H1 (cell line): ENCODE results near the gene TLR5. TPM values are rescaled to one million over a fixed set of nuclear protein-coding genes. Genes with fewer than 3 reads are reported as not detected.

ENCODE experiments used
- CTCF ChIA-PET: fragments of 300-600 bp; sonication (Branson Sonifier 250); formaldehyde crosslinking; loops from one replicate; lab custom pipeline; 2021; ENCODE audit not compliant: partially characterized antibody; lab: Charles Lee
- POLR2A ChIA-PET: fragments of 300-600 bp; sonication (Branson Sonifier 250); formaldehyde crosslinking; loops from one replicate; lab custom pipeline; 2021; ENCODE audit warnings: inconsistent platforms; ENCODE audit not compliant: partially characterized antibody; lab: Charles Lee
- DNase-seq, 2 experiments: peaks; one replicate each; pipeline versions ENCODE4 v3.0.0 to v3.0.0-alpha.2; 2010 to 2022; ENCODE audit warnings: low spot score in 2 of 2, low read depth in 1 of 2, mixed read lengths in 1 of 2
- FAIRE-seq: peaks from 2 replicates; lab custom pipeline; 2011; peaks lifted over from hg19 to GRCh38; lab: Jason Lieb, UNC
- H2AFZ ChIP-seq: 2 replicates; pipeline ENCODE4 v1.8.1; 2012; ENCODE audit warnings: low read length, inconsistent platforms
- H2AK5ac ChIP-seq: 2 replicates; pipeline ENCODE4 v1.6.1; 2013; ENCODE audit warnings: low read depth, low read length
- H2BK120ac ChIP-seq: replicated peaks from 2 replicates; pipeline ENCODE3; 2013; ENCODE audit warnings: low read depth, low read length, inconsistent platforms
- H2BK12ac ChIP-seq: 2 replicates; pipeline ENCODE4 v1.6.1; 2013; ENCODE audit warnings: low read depth, low read length
- H2BK15ac ChIP-seq: 2 replicates; pipeline ENCODE4 v1.6.1; 2013; ENCODE audit warnings: low read length
- H2BK20ac ChIP-seq: 2 replicates; pipeline ENCODE4 v1.6.1; 2013; ENCODE audit warnings: low read length
- H2BK5ac ChIP-seq: 2 replicates; pipeline ENCODE4 v1.6.1; 2013; ENCODE audit warnings: low read depth, low read length
- H3K14ac ChIP-seq: 2 replicates; pipeline ENCODE4 v1.6.1; 2013; ENCODE audit warnings: inconsistent platforms; ENCODE audit not compliant: insufficient read length
- H3K18ac ChIP-seq: 2 replicates; pipeline ENCODE4 v1.6.1; 2013; ENCODE audit warnings: low read length; ENCODE audit errors: extremely low read depth
- H3K23ac ChIP-seq: 2 replicates; pipeline ENCODE4 v1.6.1; 2013; ENCODE audit warnings: inconsistent platforms; ENCODE audit not compliant: insufficient read length
- H3K23me2 ChIP-seq: 2 replicates; pipeline ENCODE4 v1.6.1; 2013; ENCODE audit warnings: low read depth, low read length
- H3K27ac ChIP-seq: 2 replicates; pipeline ENCODE4 v1.6.1; 2011; ENCODE audit warnings: low read depth, low read length, inconsistent platforms
- H3K27me3 ChIP-seq, 4 experiments: replicated peaks in 1 of 4; 1 replicate in 1 of 4; 2 replicates in 3 of 4; pipeline versions ENCODE4 v1.6.1 to v1.8.1; 2011 to 2013; ENCODE audit warnings: low read length in 3 of 4, mild to moderate bottlenecking in 3 of 4, inconsistent platforms in 2 of 4, mixed read lengths in 2 of 4, moderate library complexity in 1 of 4; ENCODE audit not compliant: control insufficient read depth in 3 of 4, insufficient read depth in 3 of 4; ENCODE audit errors: extremely low read depth in 1 of 4
- H3K36me3 ChIP-seq, 4 experiments: 2 replicates each; pipeline versions ENCODE4 v1.6.1 to v1.8.1; 2011 to 2013; ENCODE audit warnings: mild to moderate bottlenecking in 4 of 4, low read length in 3 of 4, moderate library complexity in 2 of 4, control low read depth in 1 of 4, inconsistent platforms in 1 of 4; ENCODE audit not compliant: insufficient read depth in 4 of 4, control insufficient read depth in 2 of 4
- H3K4ac ChIP-seq: replicated peaks from 2 replicates; pipeline ENCODE3; 2013; ENCODE audit warnings: low read length, low read depth, mixed read lengths, inconsistent platforms; ENCODE audit not compliant: insufficient read length
- H3K4me1 ChIP-seq, 4 experiments: replicated peaks in 1 of 4; 1 replicate in 1 of 4; 2 replicates in 3 of 4; pipeline versions ENCODE4 v1.6.1 to v1.8.1; 2011 to 2013; ENCODE audit warnings: low read length in 3 of 4, inconsistent platforms in 2 of 4, mixed read lengths in 1 of 4; ENCODE audit not compliant: insufficient read depth in 4 of 4, control insufficient read depth in 3 of 4
- H3K4me2 ChIP-seq, 2 experiments: 2 replicates each; pipeline versions ENCODE4 v1.6.1 to v1.8.1; 2011 to 2013; ENCODE audit warnings: low read depth in 2 of 2, low read length in 2 of 2, control low read depth in 1 of 2, inconsistent platforms in 1 of 2, mild to moderate bottlenecking in 1 of 2; ENCODE audit not compliant: insufficient read depth in 1 of 2
- H3K4me3 ChIP-seq, 4 experiments: fragments of 200-600, 300-600 bp in 1 of 4; sonication (generic), shearing (Covaris generic), sonication (Bioruptor Twin) in 1 of 4; 2 replicates each; pipeline versions ENCODE4 v1.5.1 to v1.8.1; 2011 to 2016; ENCODE audit warnings: low read length in 4 of 4, low read depth in 3 of 4, control low read depth in 2 of 4, inconsistent platforms in 2 of 4, mild to moderate bottlenecking in 2 of 4, mixed read lengths in 1 of 4, moderate library complexity in 1 of 4; ENCODE audit not compliant: insufficient read depth in 2 of 4; ENCODE audit errors: extremely low read depth in 1 of 4
- H3K56ac ChIP-seq: replicated peaks from 2 replicates; pipeline ENCODE3; 2013; ENCODE audit warnings: low read depth, mild to moderate bottlenecking, mixed read lengths, low read length, inconsistent platforms; ENCODE audit not compliant: insufficient read length
- H3K79me1 ChIP-seq: 2 replicates; pipeline ENCODE4 v1.6.1; 2013; ENCODE audit warnings: low read depth, low read length, control low read depth
- H3K79me2 ChIP-seq, 2 experiments: 2 replicates each; pipeline versions ENCODE4 v1.6.1 to v1.8.1; 2012 to 2013; ENCODE audit warnings: low read length in 2 of 2, mild to moderate bottlenecking in 2 of 2, inconsistent platforms in 1 of 2; ENCODE audit not compliant: insufficient read depth in 2 of 2, control insufficient read depth in 1 of 2
- H3K9ac ChIP-seq, 4 experiments: replicated peaks in 1 of 4; 1 replicate in 1 of 4; 2 replicates in 3 of 4; pipeline versions ENCODE4 v1.6.1 to v1.8.1; 2011 to 2013; ENCODE audit warnings: low read depth in 3 of 4, low read length in 3 of 4, control low read depth in 2 of 4, mild to moderate bottlenecking in 2 of 4, moderate library complexity in 2 of 4, inconsistent platforms in 1 of 4; ENCODE audit errors: extremely low read depth in 1 of 4
- H3K9me3 ChIP-seq, 2 experiments: 2 replicates each; pipeline versions ENCODE4 v1.6.1 to v1.8.1; 2012 to 2013; ENCODE audit warnings: mild to moderate bottlenecking in 2 of 2, moderate library complexity in 2 of 2, control low read depth in 1 of 2, inconsistent platforms in 1 of 2, low read depth in 1 of 2, low read length in 1 of 2, mixed read lengths in 1 of 2; ENCODE audit not compliant: insufficient read depth in 2 of 2
- H4K20me1 ChIP-seq, 2 experiments: replicated peaks in 1 of 2; 2 replicates each; pipeline versions ENCODE3 to v1.8.1; 2011 to 2013; ENCODE audit warnings: inconsistent platforms in 2 of 2, low read length in 2 of 2, mild to moderate bottlenecking in 1 of 2; ENCODE audit not compliant: insufficient read depth in 2 of 2, control insufficient read depth in 1 of 2
- H4K5ac ChIP-seq: 2 replicates; pipeline ENCODE4 v1.6.1; 2013; ENCODE audit warnings: low read length, low read depth, mixed read lengths, inconsistent platforms; ENCODE audit not compliant: insufficient read length
- H4K8ac ChIP-seq: 2 replicates; pipeline ENCODE4 v1.8.0; 2013; ENCODE audit warnings: mild to moderate bottlenecking, moderate library complexity, low read length, inconsistent platforms; ENCODE audit not compliant: insufficient read depth; ENCODE audit errors: extremely low read depth
- H4K91ac ChIP-seq: replicated peaks from 2 replicates; pipeline ENCODE3; 2013; ENCODE audit warnings: low read length, mixed read lengths, inconsistent platforms; ENCODE audit not compliant: insufficient read length
- CTCF ChIP-seq, 3 experiments: IDR thresholded peaks; 1 replicate in 2 of 3; 2 replicates in 1 of 3; pipeline versions ENCODE4 v1.5.1 to v1.6.1; 2011; ENCODE audit warnings: low read length in 3 of 3, mild to moderate bottlenecking in 3 of 3, inconsistent platforms in 2 of 3, low read depth in 1 of 3, moderate library complexity in 1 of 3; ENCODE audit not compliant: insufficient read depth in 1 of 3; ENCODE audit errors: control extremely low read depth in 1 of 3
- HDAC2 ChIP-seq, 2 experiments: fragments of 300-600 bp in 1 of 2; sonication (generic) in 1 of 2; IDR thresholded peaks; 2 replicates each; pipeline ENCODE4 v1.6.1; 2011 to 2012; ENCODE audit warnings: low read depth in 2 of 2, low read length in 2 of 2, mild to moderate bottlenecking in 2 of 2, moderate library complexity in 2 of 2, borderline replicate concordance in 1 of 2, inconsistent platforms in 1 of 2
- PHF8 ChIP-seq: fragments of 200-600 bp; sonication (generic); conservative IDR thresholded peaks from 2 replicates; pipeline ENCODE4 v1.7.1; 2012; ENCODE audit warnings: low read depth, mild to moderate bottlenecking, inconsistent platforms, low read length, moderate library complexity
- RAD21 ChIP-seq, 2 experiments: IDR thresholded peaks in 1 of 2; conservative IDR thresholded peaks in 1 of 2; 2 replicates each; pipeline ENCODE4 v1.6.1; 2011; ENCODE audit warnings: low read depth in 2 of 2, low read length in 2 of 2, improper control_type of control experiment in 1 of 2, inconsistent platforms in 1 of 2, mild to moderate bottlenecking in 1 of 2, moderate library complexity in 1 of 2
- WGBS, 2 experiments: shearing (Covaris generic) in 1 of 2; methylation state at CpG; one replicate each; pipeline versions ENCODE4 v1.1.6 to v1.1.7; 2013 to 2015; ENCODE audit warnings: low lambda C conversion rate in 2 of 2, mixed read lengths in 2 of 2, inconsistent platforms in 1 of 2, low coverage in 1 of 2, missing lambda C conversion rate in 1 of 2; ENCODE audit not compliant: insufficient replicate concordance in 2 of 2, insufficient coverage in 1 of 2, insufficient read length in 1 of 2; ENCODE audit errors: extremely low coverage in 1 of 2, missing lambda C conversion rate in 1 of 2; 5-methylcytosine and 5-hydroxymethylcytosine counted together
- polyA plus RNA-seq, 7 experiments: library from polyadenylated mRNA; depleted of rRNA in 3 of 7; stranded (reverse) in 5 of 7; unstranded in 2 of 7; fragments of >200 nt in 5 of 7; fragments of 200-250 nt in 2 of 7; gene quantifications; 1 replicate in 5 of 7; 2 replicates in 1 of 7; 4 replicates in 1 of 7; pipeline versions ENCODE4 v1.2.1 to v1.2.3, GENCODE V29; 2011 to 2013; ENCODE audit warnings: missing spikeins in 2 of 7, mixed read lengths in 2 of 7
- total RNA-seq: library from RNA; stranded (reverse); fragmentation: NEBNext Ultra II Directional; extraction: Animal tissue kit (Norgen Biotek cat#: 25700); gene quantifications from 2 replicates; pipeline ENCODE4 v1.2.1, GENCODE V29; 2021

The TLR5 gene
- total and polyA plus RNA-seq, 2 of the 8 experiments (the other 6 are each of a cell fraction or from before 2014, with no cell fraction given), result 0.35 to 0.74 TPM

- no peaks in the 10 kb centered on the region for H3K9me3 ChIP-seq
- TF ChIP-seq PHF8 (no peak), CTCF (IDR thresholded peaks at IDR 0.05; ENCODE audit: control extremely low read depth in 1 of 3, insufficient read depth in 1 of 3, low read depth in 1 of 3, low read length in 3 of 3) (peak; percentile 43 to 59 (median 52)), RAD21 (IDR thresholded peaks at IDR 0.05 in 1 of 2, conservative IDR thresholded peaks at IDR 0.05 in 1 of 2; ENCODE audit: low read depth in 2 of 2, low read length in 2 of 2) (peak; percentile 36 to 56), HDAC2 (IDR thresholded peaks at IDR 0.05; ENCODE audit: borderline replicate concordance in 1 of 2, low read depth in 2 of 2, low read length in 2 of 2) (no peak)
- TF ChIP-seq, all 59 proteins: peak for 2
- no peaks in the 10 kb centered on the region for H3K79me2 ChIP-seq
- no peak overlapping the region for H4K91ac ChIP-seq
- H2BK5ac ChIP-seq, result no peak overlapping the region
- ChIA-PET CTCF (interaction anchor here (0.6 to 5.8 kb wide), 36 partner anchors 7 to 1321 kb away, joined by 3 to 60 read pairs (median 4); partner anchors contain the start of genes FAM177B, SUSD4 and TLR5), POLR2A (interaction anchor here (2.9 kb wide), 1 partner anchor 105 kb away, joined by 8 read pairs; no protein-coding TSS in a partner anchor)
- no peak overlapping the region for H3K56ac ChIP-seq
- no peak overlapping the region for H3K4ac ChIP-seq
- WGBS, 2 experiments, result 32% methylated on average over 2 of the region's 2 CpGs; no CpG with 5 or more reads in 1 of the 2 experiments
- H2BK20ac ChIP-seq, result no peak overlapping the region
- no peak overlapping the region for H3K4me2 ChIP-seq
- no peaks in the 10 kb centered on the region for H3K36me3 ChIP-seq
- H3K27me3 ChIP-seq, result peaks cover 0 to 5% (median under 1%) of the 10 kb centered on the region in 4 experiments; a peak in 6 of 7 replicates
- H3K27ac ChIP-seq, result no peak overlapping the region
- no peak overlapping the region for H3K9ac ChIP-seq
- H3K79me1 ChIP-seq, result no peaks in the 10 kb centered on the region
- DNase-seq (peak in 1 of 2 experiments; percentile 52), FAIRE-seq (no peak)
- no peaks in the 10 kb centered on the region for H3K23me2 ChIP-seq
- H3K4me1 ChIP-seq, result peaks cover 13 to 17% (median 15%) of the 10 kb centered on the region in 4 experiments
- H4K5ac ChIP-seq, result no peak overlapping the region
- H2BK15ac ChIP-seq, result no peak overlapping the region
- no peak overlapping the region for H3K14ac ChIP-seq
- no peak overlapping the region for H3K23ac ChIP-seq
- H2AFZ ChIP-seq, result peak overlapping the region; percentile 12; the same call in 1 of the 2 replicates
- no peak overlapping the region for H3K18ac ChIP-seq
- H4K20me1 ChIP-seq, result no peaks in the 10 kb centered on the region
- H3K4me3 ChIP-seq, result no peak overlapping the region
- no peak overlapping the region for H2AK5ac ChIP-seq
- H4K8ac ChIP-seq, result no peak overlapping the region
- no peak overlapping the region for H2BK12ac ChIP-seq
- H2BK120ac ChIP-seq, result no peak overlapping the region
Measured at GRCh38 chr1:223136086-223136485, 7.0 kb downstream of the TLR5 start.
